ENCODE data around the gene CEP63.

DNA sequence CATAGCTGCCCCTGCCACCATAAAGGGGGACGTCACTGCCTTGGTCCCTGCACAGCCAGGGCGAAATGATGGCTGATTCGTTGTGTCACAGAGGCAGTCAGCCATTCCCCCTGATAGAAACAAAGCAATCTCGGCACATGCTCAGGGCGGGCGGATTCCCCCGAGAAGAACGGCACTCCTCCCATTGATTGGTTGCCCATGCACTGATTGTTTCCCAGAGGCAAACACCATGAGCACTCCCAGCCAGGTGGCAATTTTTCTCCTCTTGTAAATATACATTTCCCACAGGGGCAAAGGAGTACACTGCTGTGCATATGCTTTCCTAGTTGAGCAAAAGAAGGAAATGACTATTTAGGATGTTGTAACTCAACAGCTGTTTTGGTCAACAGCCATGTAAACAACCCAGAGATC lies 108.5 kb downstream of the CEP63 start:
- TF ChIP-seq, protein P1, sequence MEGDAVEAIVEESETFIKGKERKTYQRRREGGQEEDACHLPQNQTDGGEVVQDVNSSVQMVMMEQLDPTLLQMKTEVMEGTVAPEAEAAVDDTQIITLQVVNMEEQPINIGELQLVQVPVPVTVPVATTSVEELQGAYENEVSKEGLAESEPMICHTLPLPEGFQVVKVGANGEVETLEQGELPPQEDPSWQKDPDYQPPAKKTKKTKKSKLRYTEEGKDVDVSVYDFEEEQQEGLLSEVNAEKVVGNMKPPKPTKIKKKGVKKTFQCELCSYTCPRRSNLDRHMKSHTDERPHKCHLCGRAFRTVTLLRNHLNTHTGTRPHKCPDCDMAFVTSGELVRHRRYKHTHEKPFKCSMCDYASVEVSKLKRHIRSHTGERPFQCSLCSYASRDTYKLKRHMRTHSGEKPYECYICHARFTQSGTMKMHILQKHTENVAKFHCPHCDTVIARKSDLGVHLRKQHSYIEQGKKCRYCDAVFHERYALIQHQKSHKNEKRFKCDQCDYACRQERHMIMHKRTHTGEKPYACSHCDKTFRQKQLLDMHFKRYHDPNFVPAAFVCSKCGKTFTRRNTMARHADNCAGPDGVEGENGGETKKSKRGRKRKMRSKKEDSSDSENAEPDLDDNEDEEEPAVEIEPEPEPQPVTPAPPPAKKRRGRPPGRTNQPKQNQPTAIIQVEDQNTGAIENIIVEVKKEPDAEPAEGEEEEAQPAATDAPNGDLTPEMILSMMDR (conservative IDR thresholded peaks at IDR 0.05; ENCODE audit: low read depth in 2 of 2), result no peak
- TF ChIP-seq EZH2phosphoT487 (IDR thresholded peaks at IDR 0.05; ENCODE audit: unreplicated experiment) (no peak), STAT1 (IDR thresholded peaks at IDR 0.05; ENCODE audit: unreplicated experiment) (no peak), CREB1 (CRISPR knock-in tag; IDR thresholded peaks at IDR 0.05; ENCODE audit: low read depth) (no peak), POLR2AphosphoS5 (IDR thresholded peaks at IDR 0.05; ENCODE audit: low read depth) (no peak), EZH2 (IDR thresholded peaks at IDR 0.05; ENCODE audit: low read depth, unreplicated experiment) (no peak), ZNF114 (CRISPR knock-in tag; IDR thresholded peaks at IDR 0.05) (no peak), JUNB (IDR thresholded peaks at IDR 0.05; ENCODE audit: unreplicated experiment) (no peak), NANOG (IDR thresholded peaks at IDR 0.05; ENCODE audit: borderline replicate concordance) (no peak), ZNF331 (CRISPR knock-in tag; IDR thresholded peaks at IDR 0.05; ENCODE audit: low read depth) (no peak)
- TF ChIP-seq, protein P2, sequence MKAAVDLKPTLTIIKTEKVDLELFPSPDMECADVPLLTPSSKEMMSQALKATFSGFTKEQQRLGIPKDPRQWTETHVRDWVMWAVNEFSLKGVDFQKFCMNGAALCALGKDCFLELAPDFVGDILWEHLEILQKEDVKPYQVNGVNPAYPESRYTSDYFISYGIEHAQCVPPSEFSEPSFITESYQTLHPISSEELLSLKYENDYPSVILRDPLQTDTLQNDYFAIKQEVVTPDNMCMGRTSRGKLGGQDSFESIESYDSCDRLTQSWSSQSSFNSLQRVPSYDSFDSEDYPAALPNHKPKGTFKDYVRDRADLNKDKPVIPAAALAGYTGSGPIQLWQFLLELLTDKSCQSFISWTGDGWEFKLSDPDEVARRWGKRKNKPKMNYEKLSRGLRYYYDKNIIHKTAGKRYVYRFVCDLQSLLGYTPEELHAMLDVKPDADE (IDR thresholded peaks at IDR 0.05), result no peak
- TF ChIP-seq, protein P3, sequence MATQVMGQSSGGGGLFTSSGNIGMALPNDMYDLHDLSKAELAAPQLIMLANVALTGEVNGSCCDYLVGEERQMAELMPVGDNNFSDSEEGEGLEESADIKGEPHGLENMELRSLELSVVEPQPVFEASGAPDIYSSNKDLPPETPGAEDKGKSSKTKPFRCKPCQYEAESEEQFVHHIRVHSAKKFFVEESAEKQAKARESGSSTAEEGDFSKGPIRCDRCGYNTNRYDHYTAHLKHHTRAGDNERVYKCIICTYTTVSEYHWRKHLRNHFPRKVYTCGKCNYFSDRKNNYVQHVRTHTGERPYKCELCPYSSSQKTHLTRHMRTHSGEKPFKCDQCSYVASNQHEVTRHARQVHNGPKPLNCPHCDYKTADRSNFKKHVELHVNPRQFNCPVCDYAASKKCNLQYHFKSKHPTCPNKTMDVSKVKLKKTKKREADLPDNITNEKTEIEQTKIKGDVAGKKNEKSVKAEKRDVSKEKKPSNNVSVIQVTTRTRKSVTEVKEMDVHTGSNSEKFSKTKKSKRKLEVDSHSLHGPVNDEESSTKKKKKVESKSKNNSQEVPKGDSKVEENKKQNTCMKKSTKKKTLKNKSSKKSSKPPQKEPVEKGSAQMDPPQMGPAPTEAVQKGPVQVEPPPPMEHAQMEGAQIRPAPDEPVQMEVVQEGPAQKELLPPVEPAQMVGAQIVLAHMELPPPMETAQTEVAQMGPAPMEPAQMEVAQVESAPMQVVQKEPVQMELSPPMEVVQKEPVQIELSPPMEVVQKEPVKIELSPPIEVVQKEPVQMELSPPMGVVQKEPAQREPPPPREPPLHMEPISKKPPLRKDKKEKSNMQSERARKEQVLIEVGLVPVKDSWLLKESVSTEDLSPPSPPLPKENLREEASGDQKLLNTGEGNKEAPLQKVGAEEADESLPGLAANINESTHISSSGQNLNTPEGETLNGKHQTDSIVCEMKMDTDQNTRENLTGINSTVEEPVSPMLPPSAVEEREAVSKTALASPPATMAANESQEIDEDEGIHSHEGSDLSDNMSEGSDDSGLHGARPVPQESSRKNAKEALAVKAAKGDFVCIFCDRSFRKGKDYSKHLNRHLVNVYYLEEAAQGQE (IDR thresholded peaks at IDR 0.05; ENCODE audit: unreplicated experiment), result no peak
- TF ChIP-seq, protein P4, sequence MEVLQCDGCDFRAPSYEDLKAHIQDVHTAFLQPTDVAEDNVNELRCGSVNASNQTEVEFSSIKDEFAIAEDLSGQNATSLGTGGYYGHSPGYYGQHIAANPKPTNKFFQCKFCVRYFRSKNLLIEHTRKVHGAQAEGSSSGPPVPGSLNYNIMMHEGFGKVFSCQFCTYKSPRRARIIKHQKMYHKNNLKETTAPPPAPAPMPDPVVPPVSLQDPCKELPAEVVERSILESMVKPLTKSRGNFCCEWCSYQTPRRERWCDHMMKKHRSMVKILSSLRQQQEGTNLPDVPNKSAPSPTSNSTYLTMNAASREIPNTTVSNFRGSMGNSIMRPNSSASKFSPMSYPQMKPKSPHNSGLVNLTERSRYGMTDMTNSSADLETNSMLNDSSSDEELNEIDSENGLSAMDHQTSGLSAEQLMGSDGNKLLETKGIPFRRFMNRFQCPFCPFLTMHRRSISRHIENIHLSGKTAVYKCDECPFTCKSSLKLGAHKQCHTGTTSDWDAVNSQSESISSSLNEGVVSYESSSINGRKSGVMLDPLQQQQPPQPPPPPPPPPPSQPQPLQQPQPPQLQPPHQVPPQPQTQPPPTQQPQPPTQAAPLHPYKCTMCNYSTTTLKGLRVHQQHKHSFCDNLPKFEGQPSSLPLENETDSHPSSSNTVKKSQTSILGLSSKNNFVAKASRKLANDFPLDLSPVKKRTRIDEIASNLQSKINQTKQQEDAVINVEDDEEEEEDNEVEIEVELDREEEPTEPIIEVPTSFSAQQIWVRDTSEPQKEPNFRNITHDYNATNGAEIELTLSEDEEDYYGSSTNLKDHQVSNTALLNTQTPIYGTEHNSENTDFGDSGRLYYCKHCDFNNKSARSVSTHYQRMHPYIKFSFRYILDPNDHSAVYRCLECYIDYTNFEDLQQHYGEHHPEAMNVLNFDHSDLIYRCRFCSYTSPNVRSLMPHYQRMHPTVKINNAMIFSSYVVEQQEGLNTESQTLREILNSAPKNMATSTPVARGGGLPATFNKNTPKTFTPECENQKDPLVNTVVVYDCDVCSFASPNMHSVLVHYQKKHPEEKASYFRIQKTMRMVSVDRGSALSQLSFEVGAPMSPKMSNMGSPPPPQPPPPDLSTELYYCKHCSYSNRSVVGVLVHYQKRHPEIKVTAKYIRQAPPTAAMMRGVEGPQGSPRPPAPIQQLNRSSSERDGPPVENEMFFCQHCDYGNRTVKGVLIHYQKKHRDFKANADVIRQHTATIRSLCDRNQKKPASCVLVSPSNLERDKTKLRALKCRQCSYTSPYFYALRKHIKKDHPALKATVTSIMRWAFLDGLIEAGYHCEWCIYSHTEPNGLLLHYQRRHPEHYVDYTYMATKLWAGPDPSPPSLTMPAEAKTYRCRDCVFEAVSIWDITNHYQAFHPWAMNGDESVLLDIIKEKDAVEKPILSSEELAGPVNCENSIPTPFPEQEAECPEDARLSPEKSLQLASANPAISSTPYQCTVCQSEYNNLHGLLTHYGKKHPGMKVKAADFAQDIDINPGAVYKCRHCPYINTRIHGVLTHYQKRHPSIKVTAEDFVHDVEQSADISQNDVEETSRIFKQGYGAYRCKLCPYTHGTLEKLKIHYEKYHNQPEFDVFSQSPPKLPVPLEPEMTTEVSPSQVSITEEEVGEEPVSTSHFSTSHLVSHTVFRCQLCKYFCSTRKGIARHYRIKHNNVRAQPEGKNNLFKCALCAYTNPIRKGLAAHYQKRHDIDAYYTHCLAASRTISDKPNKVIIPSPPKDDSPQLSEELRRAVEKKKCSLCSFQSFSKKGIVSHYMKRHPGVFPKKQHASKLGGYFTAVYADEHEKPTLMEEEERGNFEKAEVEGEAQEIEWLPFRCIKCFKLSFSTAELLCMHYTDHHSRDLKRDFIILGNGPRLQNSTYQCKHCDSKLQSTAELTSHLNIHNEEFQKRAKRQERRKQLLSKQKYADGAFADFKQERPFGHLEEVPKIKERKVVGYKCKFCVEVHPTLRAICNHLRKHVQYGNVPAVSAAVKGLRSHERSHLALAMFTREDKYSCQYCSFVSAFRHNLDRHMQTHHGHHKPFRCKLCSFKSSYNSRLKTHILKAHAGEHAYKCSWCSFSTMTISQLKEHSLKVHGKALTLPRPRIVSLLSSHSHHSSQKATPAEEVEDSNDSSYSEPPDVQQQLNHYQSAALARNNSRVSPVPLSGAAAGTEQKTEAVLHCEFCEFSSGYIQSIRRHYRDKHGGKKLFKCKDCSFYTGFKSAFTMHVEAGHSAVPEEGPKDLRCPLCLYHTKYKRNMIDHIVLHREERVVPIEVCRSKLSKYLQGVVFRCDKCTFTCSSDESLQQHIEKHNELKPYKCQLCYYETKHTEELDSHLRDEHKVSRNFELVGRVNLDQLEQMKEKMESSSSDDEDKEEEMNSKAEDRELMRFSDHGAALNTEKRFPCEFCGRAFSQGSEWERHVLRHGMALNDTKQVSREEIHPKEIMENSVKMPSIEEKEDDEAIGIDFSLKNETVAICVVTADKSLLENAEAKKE (CRISPR knock-in tag; IDR thresholded peaks at IDR 0.05), result no peak
